ENCODE measurements around the gene ENOX2. TPM values are rescaled to one million over a fixed set of nuclear protein-coding genes. Genes with fewer than 3 reads are reported as not detected.

ENOX2 gene
- total RNA-seq, 1 experiment from 2014 or later = 11.4 TPM

DNA sequence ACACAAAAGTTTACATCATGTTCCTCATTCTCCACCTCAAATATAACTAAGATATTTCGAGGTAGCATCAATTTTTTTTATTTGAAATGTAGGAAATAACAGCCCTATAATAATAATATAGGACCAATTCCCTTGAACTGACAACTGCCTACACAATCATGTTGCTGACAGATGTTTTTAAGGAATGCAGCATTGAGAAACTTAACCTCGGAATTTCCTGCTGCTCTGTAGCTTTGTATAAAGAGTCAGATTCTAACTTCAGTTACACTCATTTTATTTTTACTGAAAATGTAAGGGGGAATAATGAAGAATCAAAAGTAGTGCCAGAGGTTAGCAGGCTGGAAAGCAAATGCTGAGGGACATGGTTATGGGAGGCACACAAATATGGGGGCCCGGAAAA, 265.4 kb downstream of the ENOX2 start:
- Mint-ChIP-seq H3K36me3 (ENCODE audit: insufficient read depth, unreplicated experiment) (no peaks in the 10 kb centered on the region), H3K4me1 (ENCODE audit: low read depth, unreplicated experiment) (no peaks in the 10 kb centered on the region), H3K4me3 (ENCODE audit: unreplicated experiment) (no peak overlapping the region), H3K27me3 (ENCODE audit: insufficient read depth, unreplicated experiment) (no peaks in the 10 kb centered on the region), H3K27ac (ENCODE audit: unreplicated experiment) (no peak overlapping the region), H3K9me3 (ENCODE audit: unreplicated experiment) (no peaks in the 10 kb centered on the region)
- intact Hi-C loops (cut with micrococcal nuclease; ENCODE audit: unreplicated experiment) = no loop called here
- H3K27me3 ChIP-seq (replicated peaks; ENCODE audit: control insufficient read depth, insufficient read depth, low read length) = no peaks in the 10 kb centered on the region
- H3K4me1 ChIP-seq = no peaks in the 10 kb centered on the region
- TF ChIP-seq, protein P1, sequence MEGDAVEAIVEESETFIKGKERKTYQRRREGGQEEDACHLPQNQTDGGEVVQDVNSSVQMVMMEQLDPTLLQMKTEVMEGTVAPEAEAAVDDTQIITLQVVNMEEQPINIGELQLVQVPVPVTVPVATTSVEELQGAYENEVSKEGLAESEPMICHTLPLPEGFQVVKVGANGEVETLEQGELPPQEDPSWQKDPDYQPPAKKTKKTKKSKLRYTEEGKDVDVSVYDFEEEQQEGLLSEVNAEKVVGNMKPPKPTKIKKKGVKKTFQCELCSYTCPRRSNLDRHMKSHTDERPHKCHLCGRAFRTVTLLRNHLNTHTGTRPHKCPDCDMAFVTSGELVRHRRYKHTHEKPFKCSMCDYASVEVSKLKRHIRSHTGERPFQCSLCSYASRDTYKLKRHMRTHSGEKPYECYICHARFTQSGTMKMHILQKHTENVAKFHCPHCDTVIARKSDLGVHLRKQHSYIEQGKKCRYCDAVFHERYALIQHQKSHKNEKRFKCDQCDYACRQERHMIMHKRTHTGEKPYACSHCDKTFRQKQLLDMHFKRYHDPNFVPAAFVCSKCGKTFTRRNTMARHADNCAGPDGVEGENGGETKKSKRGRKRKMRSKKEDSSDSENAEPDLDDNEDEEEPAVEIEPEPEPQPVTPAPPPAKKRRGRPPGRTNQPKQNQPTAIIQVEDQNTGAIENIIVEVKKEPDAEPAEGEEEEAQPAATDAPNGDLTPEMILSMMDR (IDR thresholded peaks at IDR 0.05; ENCODE audit: insufficient read depth in 1 of 2, low read depth in 1 of 2, low read length in 1 of 2, severe bottlenecking in 1 of 2, unreplicated experiment in 1 of 2) = no peak
- no TSS peak for BruUV-seq (replicated peaks)
- no peak for DNase-seq
- H3K9me3 ChIP-seq = no peaks in the 10 kb centered on the region
- H3K36me3 ChIP-seq (ENCODE audit: control insufficient read depth, insufficient read depth, low read length) = no peaks in the 10 kb centered on the region
- CTCF ChIA-PET = interaction anchor here (0.6 kb wide), 1 partner anchor 318 kb away, joined by 3 read pairs; no protein-coding TSS in a partner anchor
- POLR2A ChIA-PET = no interaction called here
- H3K4me3 ChIP-seq (ENCODE audit: low read depth, low read length) = no peak overlapping the region

DNA sequence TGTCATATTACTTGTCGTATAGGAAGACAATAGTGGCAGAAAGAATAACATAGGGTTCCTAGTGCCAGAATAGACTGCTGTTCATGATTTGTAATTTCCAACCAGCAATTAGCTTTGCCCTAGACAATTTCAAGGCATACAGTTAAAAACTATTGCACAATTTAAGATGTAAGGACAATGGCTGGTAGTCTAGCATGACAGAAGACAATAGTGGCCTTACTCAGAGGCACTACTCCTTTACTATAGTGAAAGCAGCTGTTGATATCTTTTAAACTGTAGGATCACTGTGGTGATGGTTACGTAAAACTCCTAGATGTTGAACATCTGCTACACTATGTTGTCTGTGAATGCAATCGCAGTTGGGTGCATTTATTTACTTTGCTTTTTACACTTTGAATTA, 266.7 kb downstream of the ENOX2 start:
- TF ChIP-seq, protein P1 (IDR thresholded peaks at IDR 0.05; ENCODE audit: insufficient read depth in 1 of 2, low read depth in 1 of 2, low read length in 1 of 2, severe bottlenecking in 1 of 2, unreplicated experiment in 1 of 2) = no peak
- CTCF ChIA-PET = no interaction called here

DNA sequence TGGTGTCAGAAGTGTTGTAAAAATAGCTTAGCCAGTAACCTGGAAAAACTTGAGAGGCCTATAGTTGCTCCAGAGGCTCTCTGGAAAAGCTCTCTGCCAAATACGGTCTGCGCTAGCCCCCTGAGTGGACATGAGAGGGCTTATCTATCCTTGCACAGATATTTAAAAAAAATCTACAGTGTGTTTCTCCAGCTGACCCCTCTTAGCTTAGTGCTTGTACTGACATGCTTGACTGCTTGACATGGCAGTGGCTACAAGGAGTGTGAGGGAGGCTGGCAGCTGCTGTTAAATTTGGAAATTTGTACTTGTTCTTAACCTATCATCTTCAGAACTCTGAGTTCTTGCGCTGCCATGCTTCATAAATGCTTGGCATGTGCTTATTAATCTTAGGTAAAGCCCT, 272.0 kb downstream of the ENOX2 start:
- H3K36me3 ChIP-seq (ENCODE audit: control insufficient read depth, insufficient read depth, low read length) = no peaks in the 10 kb centered on the region
- H3K4me1 ChIP-seq = no peaks in the 10 kb centered on the region
- ChIA-PET CTCF (no interaction called here), POLR2A (no interaction called here)
- H3K9me3 ChIP-seq = no peaks in the 10 kb centered on the region
- H3K4me1 Mint-ChIP-seq (ENCODE audit: low read depth, unreplicated experiment) = no peaks in the 10 kb centered on the region
- no peaks in the 10 kb centered on the region for H3K27me3 Mint-ChIP-seq (ENCODE audit: insufficient read depth, unreplicated experiment)
- no peaks in the 10 kb centered on the region for H3K9me3 Mint-ChIP-seq (ENCODE audit: unreplicated experiment)
- no peaks in the 10 kb centered on the region for H3K36me3 Mint-ChIP-seq (ENCODE audit: insufficient read depth, unreplicated experiment)
- BruUV-seq (replicated peaks) = no TSS peak
- no peaks in the 10 kb centered on the region for H3K27me3 ChIP-seq (replicated peaks; ENCODE audit: control insufficient read depth, insufficient read depth, low read length)
- H3K27ac Mint-ChIP-seq (ENCODE audit: unreplicated experiment) = no peak overlapping the region
- DNase-seq = no peak
- H3K4me3 Mint-ChIP-seq (ENCODE audit: unreplicated experiment) = no peak overlapping the region
- TF ChIP-seq, protein P1 (IDR thresholded peaks at IDR 0.05; ENCODE audit: insufficient read depth in 1 of 2, low read depth in 1 of 2, low read length in 1 of 2, severe bottlenecking in 1 of 2, unreplicated experiment in 1 of 2) = no peak
- intact Hi-C loops (cut with micrococcal nuclease; ENCODE audit: unreplicated experiment) = no loop called here
- H3K4me3 ChIP-seq (ENCODE audit: low read depth, low read length) = no peak overlapping the region

More for the DNA sequence above, 266.7 kb downstream of the ENOX2 start:
- no peaks in the 10 kb centered on the region for H3K9me3 Mint-ChIP-seq (ENCODE audit: unreplicated experiment)
- no peak for DNase-seq
- no peak overlapping the region for H3K27ac Mint-ChIP-seq (ENCODE audit: unreplicated experiment)
- BruUV-seq (replicated peaks) = no TSS peak
- Histone ChIP-seq H3K9me3 (no peaks in the 10 kb centered on the region), H3K27me3 (replicated peaks; ENCODE audit: control insufficient read depth, insufficient read depth, low read length) (no peaks in the 10 kb centered on the region), H3K36me3 (ENCODE audit: control insufficient read depth, insufficient read depth, low read length) (no peaks in the 10 kb centered on the region), H3K4me1 (no peaks in the 10 kb centered on the region), H3K4me3 (ENCODE audit: low read depth, low read length) (no peak overlapping the region)
- H3K4me3 Mint-ChIP-seq (ENCODE audit: unreplicated experiment) = no peak overlapping the region
- H3K4me1 Mint-ChIP-seq (ENCODE audit: low read depth, unreplicated experiment) = no peaks in the 10 kb centered on the region
- no peaks in the 10 kb centered on the region for H3K27me3 Mint-ChIP-seq (ENCODE audit: insufficient read depth, unreplicated experiment)
- POLR2A ChIA-PET = no interaction called here
- intact Hi-C loops (cut with micrococcal nuclease; ENCODE audit: unreplicated experiment) = no loop called here
- no peaks in the 10 kb centered on the region for H3K36me3 Mint-ChIP-seq (ENCODE audit: insufficient read depth, unreplicated experiment)
